ENCODE results near the gene SPACDR.
"Not testable (repeated sequence)": the region's sequence is repeated elsewhere in the genome, so short reads cannot be mapped to it uniquely, and the experiment has no call there.

SPACDR gene, protein sequence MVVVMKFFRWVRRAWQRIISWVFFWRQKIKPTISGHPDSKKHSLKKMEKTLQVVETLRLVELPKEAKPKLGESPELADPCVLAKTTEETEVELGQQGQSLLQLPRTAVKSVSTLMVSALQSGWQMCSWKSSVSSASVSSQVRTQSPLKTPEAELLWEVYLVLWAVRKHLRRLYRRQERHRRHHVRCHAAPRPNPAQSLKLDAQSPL

DNA sequence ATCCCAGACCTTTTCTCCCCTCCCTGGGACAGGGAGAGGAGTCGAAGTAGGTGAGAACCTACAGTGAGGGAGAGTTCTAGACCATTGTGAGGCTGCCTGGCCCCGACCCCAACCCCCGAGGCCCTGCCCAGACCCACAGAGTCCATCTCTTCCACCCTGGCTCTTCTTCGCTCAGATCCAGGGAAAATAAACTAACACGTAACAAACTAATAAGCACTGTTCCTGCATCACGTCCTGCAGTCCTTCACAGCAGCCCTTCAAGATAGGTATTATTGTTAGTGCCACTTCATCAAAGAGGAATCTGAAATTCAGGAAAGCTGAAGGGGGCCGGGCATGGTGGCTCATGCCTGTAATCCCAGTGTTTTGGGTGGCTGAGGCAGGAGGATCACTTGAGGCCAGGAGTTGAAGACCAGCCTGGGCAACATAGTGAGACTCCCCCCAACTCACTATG is at the start of gene SPACDR:
TSS of gene SPACDR (minus strand) at position 51 of the 451 bp plus-strand sequence. CDS start 235 bp downstream, outside the sequence.
- DNase-seq (ENCODE audit: low read depth) = no peak

DNA sequence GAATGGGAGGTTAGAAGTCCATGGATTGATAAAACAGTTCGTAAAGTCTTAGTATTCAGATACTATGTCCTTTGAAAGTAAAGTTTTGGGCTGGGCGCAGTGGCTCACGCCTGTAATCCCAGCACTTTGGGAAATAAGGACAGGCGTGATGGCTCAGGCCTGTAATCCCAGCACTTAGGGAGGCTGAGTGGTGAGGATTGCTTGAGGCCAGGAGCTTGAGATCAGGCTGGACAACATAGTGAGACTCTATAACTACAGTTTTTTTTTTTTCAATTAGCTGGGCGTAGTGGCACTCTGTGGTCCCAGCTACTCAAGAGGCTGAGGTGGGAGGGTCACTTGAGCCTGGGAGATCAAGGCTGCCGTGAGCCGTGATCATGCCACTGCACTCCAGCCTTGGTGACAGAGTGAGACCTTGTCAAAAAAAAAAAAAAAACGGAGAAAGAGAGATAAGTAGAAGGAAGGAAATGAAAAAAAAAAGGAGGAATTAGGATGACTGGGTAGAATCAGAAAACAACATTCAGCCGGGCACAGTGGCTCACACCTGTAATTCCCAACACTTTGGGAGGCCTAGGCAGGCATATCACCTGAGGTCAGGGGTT is 49.3 kb upstream of the SPACDR start:
- DNase-seq (ENCODE audit: low read depth) = no peak

DNA sequence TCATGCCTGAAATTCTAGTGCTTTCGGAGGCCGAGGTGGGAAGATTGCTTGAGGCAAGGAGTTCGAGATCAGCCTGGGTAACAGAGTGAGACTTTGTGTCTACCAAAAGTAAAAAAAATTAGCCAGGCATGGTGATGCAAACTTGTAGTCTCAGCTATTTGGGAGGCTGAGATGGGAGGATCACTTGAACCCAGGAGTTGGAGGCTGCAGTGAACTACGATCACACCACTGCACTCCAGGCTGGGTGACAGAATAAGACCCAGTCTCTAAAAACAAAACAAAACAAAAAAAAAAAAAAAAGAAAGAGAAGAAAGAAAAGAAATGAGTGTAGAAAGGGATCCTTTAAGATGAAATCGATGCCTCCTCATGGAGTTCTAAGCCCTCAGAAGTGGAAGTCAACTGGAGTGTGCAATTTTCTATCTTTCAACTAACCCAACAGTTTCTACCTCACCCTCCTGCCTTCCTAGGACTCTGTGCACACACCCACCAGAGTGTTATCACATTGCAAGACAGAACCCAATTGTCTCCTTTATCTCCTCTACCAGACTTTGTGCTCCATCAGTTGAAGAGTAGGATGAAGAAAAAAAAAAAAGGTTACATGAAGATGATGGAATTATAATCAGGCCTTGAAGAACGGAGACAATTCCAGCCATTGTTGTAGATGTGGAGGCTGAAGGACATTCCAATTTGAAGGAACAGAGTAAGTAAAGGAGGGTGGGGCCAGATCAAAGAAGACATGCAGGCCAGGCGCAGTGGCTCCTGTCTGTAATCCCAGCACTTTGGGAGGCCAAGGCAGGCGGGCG is 46.6 kb upstream of the SPACDR start:
- no peak for DNase-seq (ENCODE audit: low read depth)

DNA sequence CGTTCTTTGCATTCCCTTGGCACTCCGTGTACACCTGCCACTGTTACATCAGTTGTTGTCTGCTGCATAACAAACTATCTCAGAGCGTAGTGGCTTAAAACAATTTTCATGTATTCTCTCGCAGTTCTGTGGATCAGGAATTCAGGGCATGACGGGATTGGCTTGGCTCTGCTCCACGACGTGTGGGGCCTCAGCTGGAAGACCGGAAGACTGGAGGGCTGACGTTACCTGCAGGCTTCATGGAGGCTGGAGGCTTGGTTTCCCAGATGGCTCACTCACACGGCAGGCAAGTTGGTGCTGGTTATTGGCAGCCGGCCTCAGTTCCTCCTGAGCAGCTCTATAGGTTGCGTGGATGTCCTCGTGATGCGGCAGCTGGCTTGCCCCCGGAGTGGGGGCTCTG is 45.2 kb upstream of the SPACDR start:
- no peak for DNase-seq (ENCODE audit: low read depth)

DNA sequence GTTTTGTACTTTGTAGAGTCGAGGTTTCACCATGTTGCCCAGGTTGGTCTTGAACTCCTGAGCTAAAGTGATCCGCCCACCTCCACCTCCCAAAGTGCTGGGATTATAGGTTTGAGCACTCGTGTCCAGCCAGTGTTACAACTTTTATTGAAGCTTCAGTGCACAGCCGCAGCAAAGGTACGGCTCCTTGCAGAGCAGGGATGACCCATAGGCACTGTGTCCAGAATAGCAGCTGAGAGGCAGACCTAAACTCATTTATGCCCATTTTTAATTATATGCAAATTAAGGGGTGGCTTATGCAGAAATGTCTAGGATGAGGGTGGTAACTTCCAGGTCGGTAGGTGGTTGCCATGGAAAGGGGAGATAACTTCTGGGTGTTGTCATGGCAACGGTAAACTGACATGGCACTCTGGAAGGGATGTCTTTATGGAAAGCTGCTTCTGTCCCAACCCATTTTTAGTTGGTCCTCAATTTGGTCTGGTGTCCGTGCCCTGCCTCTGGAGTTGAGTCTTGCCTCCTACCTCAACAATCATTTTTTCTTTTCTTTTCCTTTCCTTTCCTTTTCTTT is 42.4 kb upstream of the SPACDR start:
- no peak for DNase-seq (ENCODE audit: low read depth)

DNA sequence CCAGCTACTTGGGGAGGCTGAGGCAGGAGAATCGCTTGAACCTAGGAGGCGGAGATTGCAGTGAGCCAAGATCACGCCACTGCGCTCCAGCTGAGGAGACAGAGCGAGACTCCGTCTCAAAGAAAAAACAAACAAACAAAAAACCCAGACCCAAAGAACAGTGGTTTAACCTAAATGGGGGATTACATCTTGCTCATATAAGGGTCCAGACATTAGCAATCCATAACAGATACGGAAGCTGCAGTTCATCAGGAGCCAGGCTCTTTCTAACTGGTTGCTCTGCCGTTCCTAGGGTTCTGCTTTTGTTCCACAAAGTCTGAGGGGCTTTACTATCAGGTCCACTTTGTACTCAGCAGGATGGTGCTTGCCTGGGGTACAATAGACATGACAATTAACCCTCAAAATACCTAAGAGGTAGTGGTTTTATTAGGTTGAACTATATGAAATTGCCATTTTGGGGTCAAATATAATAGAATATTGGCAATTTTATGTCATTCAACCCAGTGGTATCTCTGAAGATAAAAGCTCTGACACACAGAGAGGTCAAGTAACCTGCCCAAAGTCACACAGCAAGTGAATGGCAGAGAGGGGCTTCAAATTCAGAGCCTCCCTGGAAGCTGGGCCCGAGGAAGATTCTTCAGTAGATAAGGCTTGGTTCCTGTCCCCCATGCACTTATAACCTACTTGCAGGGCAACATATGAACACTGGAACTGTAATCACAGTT is 41.0 kb upstream of the SPACDR start:
- no peak for DNase-seq (ENCODE audit: low read depth)

DNA sequence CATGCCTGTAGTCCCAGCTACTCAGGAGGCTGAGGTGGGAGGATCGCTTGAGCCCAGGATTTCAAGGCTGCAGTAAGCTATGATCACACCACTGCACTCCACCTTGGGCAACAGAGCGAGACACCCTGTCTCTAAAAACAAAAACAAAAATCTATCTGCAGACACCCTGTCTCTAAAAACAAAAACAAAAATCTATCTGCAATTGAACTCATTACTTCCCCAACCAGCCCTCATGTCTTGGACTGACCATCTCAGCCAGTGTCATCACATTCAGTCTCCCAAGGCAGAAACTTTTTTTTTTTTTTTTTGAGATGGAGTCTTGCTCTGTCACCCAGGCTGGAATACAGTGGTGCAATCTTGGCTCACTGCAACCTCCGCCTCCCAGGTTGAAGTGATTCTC is 40.0 kb upstream of the SPACDR start:
- not testable (repeated sequence) for DNase-seq (ENCODE audit: low read depth)

DNA sequence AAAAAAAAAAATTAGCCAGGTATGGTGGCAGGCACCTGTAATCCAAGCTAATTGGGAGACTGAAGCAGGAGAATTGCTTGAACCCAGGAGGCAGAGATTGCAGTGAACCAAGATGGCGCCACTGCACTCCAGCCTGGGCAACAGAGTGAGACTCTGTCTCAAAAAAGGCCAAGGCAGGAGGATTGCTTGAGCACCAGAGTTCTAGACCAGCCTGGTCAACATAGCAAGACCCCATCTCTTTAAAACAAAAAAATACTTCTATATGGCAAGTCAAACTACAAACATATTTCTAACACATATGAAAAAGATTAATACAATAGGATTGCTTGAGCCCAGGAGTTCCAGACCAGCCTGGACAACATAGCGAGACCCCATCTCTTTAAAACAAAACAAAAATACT is 36.7 kb upstream of the SPACDR start:
- DNase-seq (ENCODE audit: low read depth) = not testable (repeated sequence)

DNA sequence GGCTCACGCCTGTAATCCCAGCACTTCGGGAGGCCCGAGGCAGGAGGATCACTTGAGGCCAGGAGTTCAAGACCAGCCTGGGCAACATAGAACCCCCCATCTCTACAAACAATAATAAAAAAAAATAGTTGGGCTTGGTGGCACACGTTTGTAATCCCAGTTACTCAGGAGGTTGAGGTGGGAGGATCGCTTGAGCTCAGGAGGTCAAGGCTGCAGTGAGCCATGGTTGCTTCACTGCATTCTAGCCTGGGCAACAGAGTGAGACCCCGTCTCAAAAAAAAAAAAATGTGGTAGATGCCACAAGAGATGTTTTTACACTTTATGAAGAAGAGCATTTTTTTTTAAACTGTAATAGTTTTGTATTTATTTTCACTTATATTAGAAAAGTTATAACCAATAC is 32.4 kb upstream of the SPACDR start:
- no peak for DNase-seq (ENCODE audit: low read depth)

DNA sequence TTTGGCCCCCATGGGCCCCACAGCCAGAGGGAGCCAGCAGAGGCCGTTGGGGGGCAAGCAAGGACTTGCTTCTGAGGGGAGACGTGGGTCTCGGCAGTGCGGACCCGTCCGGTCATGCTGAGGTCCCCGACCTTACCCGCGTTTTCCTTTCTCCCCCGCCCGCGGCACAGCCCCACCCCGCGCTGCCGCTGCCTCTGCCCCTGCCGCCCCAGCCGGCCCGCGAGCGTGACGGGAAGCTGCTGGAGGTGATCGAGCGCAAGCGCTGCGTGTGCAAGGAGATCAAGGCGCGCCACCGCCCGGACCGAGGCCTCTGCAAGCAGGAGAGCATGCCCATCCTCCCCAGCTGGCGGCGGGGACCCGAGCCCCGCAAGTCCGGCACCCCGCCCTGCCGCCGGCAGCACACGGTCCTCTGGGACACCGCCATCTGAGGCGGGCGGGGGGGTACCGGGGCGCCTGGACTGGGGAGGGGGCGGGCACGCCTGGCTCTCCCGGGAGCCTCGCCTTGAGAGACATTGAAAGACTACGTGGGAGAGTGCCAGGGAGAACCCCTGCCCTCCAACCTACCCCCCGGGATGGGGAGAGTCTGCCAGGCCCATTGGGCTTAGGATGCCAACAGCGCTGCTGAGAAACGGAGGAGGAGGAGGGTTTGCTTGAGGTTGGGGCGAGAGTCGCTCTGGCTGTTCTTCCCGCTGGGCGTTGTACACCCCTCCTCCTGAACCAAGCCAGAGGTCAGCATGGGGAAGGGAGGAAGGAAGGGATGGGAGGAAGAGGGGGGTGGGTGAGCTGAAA is 29.6 kb upstream of the SPACDR start:
- no peak for DNase-seq (ENCODE audit: low read depth)

DNA sequence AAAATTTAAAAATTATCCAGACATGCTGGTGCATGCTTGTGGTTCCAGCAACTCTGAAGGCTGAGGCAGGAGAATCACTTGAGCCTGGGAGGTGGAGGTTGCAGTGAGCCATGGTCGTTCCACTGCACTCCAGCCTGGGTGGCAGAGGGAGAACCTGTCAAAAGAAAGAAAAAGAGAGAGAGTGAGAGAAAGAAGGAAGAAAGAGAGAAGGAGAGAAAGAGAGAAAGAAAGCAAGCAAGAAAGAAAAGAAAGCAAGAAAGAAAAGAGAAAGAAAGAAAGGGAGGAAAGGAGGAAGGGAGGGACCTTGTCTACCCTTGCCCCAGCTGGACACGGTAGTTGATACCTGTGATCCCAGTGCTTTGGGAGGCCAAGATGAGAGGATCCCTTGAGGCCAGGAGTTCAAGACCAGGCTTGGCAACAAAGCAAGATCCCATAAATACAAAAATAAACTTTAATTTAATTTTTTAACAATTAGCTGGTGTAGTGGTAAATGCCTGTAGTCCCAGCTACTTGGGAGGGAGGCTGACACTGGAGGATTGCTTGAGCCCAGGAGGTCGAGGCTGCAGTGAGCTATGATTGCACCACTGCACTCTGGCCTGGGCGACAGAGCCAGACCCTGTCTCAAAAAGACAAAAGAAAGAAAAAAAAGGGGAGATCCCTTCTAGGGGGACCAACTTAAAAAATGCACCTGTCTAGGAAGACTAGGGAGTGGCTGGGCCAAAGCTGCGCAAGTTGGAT is 28.8 kb upstream of the SPACDR start:
- no peak for DNase-seq (ENCODE audit: low read depth)

DNA sequence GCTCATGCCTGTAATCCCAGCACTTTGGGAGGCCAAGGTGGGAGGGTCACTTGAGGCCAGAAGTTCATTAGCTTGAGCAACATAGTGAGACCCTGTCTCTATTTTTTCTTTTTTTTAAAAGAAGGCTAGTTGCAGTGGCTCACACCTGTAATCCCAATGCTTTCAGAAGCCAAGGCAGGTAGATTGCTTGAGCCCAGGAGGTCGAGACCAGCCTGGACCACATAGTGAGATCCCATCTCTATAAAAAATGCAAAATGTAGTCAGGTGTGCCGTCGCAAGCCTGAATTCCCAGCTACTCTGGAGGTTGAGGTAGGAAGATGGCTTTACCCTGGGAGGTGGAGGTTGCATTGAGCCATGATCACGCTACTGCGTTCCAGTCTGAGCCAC is 27.1 kb upstream of the SPACDR start:
- DNase-seq (ENCODE audit: low read depth) = no peak

DNA sequence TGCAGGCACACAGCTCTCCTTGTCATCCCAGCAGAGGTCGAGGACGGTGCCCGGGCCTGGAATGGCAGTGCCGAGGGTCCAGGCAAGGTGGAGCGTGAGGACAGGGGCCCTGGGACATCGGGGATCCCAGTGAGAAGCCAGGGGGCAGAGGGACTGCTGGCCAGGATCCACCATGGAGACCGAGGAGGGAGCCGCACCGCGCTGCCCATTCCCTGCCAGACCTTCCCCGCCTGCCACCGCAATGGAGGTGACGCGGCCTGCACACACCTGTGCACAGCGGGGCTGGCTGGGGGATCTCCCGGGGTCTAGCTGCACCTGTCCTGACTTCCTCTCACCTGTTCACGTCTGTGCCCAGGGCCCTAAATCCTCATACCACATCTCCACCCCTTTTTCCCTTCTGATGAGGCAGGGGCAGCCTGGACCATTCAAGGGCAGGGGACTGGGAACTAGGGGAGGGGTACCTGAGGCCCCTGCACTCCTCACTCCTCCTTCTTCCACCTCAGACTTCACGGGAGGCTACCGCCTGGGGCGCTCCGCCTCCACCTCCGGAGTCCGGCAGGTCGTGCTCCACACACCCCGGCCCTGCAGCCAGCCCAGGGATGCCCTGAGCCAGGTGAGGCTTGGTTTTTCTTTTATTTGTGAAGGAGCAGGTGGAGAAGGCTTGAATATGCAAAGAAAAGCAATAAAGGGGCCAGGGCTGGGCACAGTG is 26.6 kb upstream of the SPACDR start:
- no peak for DNase-seq (ENCODE audit: low read depth)

DNA sequence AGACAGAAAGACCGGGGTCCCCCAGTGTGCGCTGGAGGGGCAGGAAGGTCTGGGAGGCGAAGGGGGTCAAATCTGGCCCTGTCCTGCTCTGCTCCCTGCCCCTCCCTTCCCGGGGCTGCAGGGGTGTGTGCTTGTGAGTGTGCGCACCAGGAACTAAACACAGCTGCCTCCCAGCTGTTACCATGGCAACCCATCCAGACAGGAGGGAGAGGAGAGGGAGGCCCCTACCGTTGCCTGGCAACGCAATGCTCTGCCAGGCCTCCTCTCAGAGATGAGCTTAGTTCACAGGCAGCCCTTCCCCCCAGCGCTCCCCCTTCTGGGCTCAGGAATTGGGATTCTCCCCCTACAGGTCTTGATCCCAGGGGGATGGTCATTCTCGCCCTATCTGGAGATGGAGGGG is 25.8 kb upstream of the SPACDR start:
- no peak for DNase-seq (ENCODE audit: low read depth)

DNA sequence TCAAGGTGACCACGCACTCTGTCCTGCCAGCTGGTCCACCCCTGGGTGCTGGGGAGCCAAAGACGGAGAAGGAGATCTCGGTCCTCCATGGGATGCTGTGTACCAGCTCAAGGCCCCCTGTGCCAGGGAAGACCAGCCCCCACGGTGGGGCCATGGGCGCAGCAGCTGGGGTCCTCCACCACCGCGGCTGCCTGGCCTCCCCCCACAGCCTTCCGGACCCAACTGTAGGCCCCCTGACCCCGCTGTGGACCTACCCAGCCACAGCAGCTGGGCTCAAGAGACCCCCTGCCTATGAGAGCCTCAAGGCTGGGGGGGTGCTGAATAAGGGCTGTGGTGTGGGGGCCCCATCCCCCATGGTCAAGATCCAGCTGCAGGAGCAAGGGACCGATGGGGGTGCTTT is 25.1 kb upstream of the SPACDR start:
- no peak for DNase-seq (ENCODE audit: low read depth)

DNA sequence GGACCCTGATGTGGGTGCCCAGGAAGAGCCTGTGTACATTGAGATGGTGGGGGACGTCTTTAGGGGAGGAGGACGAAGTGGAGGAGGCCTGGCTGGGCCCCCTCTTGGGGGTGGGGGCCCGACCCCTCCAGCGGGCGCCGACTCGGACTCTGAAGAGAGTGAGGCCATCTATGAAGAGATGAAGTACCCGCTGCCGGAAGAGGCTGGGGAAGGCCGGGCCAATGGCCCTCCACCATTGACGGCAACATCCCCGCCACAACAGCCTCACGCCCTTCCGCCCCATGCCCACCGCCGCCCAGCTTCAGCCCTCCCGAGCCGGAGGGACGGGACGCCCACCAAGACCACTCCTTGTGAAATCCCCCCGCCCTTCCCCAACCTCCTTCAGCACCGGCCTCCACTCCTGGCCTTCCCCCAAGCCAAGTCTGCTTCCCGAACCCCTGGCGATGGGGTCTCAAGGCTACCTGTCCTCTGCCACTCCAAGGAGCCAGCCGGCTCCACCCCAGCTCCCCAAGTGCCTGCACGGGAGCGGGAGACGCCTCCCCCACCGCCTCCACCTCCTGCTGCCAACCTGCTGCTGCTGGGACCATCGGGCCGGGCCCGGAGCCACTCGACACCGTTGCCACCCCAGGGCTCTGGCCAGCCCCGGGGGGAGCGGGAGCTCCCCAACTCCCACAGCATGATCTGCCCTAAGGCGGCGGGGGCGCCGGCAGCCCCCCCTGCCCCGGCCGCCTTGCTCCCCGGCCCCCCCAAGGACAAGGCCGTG is 24.5 kb upstream of the SPACDR start:
- no peak for DNase-seq (ENCODE audit: low read depth)

DNA sequence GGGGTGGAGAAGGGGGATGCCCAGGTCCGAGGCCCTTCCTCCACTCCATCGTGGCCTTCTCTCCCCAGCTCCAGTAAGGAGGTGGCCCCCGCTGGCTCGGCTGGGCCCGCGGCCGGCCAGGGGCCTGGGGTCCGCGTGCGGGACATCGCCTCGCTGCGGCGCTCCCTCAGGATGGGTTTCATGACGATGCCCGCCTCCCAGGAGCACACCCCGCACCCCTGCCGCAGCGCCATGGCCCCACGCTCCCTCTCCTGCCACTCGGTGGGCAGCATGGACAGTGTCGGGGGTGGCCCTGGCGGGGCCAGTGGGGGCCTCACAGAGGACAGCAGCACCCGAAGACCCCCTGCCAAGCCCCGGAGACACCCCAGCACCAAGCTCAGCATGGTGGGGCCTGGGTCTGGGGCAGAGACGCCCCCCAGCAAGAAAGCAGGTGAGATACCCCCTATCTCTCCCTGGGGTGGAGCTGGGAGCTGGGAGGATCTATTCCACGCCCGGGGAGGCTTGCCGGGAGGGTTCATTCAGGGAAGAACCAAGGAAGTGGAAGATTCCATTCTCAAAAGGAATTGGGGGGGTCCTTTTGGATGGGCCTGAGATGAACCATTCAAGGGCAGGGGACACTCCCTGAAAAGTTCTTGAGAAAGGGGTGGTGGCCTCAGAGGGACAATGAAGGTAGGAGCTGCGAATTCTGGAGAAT is 22.8 kb upstream of the SPACDR start:
- DNase-seq (ENCODE audit: low read depth) = no peak

DNA sequence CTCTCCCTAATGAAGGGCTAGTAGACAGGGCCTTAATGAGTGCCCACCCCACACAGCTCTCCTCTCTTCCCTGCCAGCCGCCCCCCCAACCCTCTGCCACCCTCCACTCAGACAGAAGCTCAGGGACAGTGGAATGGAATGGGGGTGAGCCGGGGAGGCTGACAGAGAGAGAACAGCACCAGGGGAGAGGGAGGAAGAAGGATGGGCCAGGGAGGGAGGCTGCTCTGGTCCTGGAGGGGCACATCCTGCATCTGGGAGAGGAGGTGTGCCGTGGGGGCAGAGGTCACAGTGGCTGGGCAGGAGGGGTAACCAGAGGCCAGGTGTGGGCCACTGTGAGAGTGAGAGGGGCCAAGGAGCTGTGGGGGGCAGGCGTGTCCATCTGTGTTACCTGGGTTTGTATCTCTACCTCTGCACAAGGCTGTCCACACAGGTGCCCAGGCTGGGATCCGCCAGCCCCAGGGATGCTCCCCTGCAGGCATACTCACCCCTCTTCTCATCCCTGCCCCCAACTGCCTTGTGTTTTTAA is 22.1 kb upstream of the SPACDR start:
- DNase-seq (ENCODE audit: low read depth) = no peak

Measured in HS-5 (cell line).